COR-L47 (cell line): ENCODE data around the gene DUS1L.

Experiments
- DNase-seq: peaks from one replicate; lab custom pipeline; 2025; lab: John Stamatoyannopoulos, UW

Gene DUS1L

DNA sequence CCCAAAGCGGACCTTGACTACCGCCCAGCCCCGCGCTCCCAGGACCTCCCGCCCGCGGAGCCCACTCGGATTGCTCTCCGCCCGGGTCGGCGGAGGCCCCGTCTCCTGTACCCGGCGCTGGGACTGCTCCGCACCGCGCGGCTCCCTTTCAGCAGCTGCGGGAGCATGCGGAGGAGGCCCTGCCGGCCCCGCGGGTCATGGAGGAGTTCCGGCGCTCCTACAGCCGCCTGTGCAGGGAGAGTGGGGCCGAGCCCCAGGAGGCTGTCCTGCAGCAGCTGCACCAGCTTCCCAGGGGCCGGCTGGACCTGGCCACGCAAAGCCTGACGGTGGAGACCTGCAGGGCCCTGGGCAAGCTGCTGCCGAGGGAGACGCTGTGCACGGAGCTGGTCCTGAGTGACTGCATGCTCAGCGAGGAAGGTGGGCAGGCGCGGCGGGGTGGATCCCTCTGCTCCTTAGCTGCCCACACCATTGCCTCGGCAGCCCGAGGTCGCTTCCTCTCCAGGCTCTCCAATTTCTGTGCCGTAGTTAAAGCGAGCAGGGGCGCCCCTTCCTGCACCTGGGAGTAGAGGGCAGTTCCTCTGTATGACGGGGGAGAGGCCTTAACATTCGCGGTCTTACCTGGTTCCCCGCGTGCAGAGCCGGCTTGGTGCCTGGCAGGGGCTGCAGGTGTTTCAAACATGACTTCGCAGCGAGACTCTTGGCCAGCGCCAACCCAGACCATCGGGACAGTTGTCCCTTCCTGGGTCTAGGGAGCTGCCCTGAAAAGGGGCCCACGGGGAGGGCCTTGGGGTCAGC, 42.0 kb downstream of the DUS1L start:
- DNase-seq, result no peak

DNA sequence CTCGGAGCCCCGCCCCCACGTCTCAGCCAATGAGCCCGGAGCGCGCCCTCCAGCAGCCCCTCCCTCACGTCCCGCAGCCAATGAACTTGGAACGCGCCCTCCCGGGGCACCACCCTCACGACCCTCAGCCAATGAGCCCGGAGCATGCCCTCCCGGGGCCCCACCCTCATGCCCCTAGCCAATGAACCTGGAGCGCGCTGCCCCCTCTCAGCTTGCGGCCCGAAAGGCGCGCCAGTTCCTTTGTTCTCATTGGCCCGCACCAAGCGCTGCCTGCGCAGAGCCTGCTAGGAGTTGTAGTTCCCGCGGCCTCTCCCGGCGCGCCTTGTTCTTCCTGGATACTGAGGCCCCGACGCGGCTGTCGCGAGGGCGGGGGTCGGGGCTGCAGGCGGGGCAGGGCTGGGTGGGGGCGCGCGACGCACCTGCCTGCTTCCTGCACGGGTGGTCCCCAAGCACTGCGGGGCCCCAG, 42.6 kb downstream of the DUS1L start, which contains the start of gene LRRC45:
LRRC45 (plus strand) TSS at position 325 of the 466 bp plus-strand sequence. CDS start 339 bp downstream, outside the sequence.
- peak; percentile 100 for DNase-seq

DNA sequence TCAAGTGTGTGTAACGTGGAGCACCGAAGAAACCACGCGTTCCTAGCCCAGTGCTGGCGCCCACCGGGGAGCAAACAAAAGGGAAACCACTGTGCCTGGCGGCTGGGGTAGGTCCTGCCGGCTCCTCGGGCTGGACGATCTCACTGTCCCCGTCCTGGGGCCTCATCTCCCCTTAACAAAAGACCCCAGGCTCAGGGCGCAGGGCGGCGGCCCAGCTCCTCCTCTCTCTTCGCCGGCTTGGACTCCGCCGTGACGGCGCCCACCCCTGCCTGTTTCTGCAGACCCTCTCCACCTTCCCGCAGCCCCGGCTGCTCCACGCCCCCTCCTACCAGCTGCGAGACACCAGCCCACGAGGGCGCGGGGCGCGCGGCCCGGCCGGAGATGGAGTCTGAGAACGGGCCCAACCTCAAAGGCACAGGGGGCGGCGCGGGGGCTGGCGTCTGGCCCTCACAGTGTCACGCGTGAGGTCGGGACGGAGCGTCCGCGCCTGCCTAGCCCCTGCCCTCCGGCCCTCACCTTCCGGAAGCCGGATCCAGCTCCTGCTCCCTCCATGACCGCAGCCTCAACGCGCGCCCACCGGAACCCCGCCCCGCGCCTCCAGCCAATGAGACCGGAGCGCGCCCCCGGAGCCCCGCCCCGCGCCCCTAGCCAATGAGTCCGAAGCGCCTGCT, 43.2 kb downstream of the DUS1L start, which contains the start of gene CENPX:
CENPX (minus strand) TSS at position 569 of the 671 bp plus-strand sequence; CDS start at position 552, 17 bp downstream.
- no peak for DNase-seq

DNA sequence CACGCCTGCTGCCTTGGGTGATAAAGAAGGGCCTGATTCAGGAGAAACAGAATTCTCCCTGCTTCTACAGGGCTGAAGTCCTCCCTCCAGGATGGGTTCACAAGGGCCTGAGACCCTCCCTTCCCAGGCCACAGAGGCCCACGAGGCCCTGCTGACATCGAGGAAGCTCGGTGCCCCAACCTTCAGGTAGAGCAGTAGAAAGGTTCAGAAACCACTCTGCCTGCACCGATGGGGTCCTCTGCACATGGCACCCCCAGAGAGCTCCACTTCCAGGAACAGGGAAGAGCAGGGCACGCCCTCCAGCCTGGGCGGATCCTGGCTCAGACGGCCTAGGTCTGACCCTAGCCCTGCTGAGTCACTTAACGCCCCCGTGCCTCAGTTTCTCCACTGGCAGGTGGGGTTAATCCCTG, 43.7 kb downstream of the DUS1L start:
- no peak for DNase-seq

DNA sequence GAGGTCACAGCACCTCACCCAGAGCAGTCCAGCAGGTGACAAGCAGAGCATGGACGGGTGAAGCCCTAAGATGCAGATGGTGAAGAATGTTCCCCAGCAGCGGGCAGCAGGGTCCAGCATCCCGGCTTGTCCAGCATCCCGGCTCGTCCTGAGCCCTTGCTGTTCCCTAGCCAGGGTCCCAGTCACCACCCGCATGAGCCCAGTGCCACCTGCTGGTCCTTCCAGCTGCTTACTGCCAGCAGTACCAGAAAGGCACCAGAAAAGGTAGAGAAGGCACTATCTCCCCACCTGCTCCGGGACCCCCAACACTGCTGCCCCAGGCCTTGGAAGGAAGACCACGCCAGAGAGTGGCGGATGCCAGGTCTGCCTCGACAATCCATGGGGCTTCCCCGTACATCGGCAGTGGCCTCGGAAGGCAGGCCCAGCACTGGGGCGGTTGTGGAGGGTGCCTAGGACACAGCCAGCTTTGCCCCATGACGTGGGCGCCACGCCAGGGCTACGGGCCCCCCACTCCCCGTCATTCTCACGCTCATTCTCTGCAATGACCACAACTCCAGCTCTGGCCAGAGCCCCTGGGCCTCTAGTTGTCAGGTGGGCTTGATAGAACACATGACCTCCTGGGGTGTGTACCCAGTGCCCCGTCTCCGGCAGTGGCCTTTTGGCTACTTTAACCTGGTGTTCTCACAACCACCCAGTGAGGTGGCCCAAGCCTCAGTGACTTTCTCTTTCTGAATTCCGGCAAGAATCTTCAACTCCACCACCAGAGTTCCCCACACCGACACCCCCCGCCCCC, 44.3 kb downstream of the DUS1L start:
- peak; percentile 67 for DNase-seq

DNA sequence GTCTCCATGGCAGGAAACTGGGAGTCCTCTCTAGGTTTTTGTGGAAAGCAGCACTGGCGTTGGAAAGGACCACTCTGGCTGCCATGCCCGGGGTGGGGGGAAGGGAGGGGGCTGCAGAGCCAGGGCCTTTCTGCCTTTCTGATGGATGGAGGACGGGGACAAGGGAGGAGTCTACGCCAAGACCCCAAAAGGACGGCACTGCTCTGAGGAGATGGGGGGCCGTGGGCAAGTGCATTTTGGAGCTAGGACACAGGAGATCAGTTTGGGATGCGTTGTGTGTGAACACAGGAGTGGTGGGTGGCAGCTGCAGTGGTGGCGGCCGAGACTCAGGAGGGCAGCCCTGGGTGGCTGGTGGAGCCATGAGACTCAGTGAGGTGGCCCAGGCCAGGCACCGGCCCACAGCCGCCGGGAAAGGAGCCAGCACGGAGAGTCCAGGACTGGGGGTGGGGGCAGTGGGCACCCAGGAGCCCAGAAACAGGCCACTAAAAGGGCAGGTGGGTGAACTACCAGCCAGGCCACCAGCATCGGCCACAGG, 45.0 kb downstream of the DUS1L start:
- DNase-seq, result no peak

DNA sequence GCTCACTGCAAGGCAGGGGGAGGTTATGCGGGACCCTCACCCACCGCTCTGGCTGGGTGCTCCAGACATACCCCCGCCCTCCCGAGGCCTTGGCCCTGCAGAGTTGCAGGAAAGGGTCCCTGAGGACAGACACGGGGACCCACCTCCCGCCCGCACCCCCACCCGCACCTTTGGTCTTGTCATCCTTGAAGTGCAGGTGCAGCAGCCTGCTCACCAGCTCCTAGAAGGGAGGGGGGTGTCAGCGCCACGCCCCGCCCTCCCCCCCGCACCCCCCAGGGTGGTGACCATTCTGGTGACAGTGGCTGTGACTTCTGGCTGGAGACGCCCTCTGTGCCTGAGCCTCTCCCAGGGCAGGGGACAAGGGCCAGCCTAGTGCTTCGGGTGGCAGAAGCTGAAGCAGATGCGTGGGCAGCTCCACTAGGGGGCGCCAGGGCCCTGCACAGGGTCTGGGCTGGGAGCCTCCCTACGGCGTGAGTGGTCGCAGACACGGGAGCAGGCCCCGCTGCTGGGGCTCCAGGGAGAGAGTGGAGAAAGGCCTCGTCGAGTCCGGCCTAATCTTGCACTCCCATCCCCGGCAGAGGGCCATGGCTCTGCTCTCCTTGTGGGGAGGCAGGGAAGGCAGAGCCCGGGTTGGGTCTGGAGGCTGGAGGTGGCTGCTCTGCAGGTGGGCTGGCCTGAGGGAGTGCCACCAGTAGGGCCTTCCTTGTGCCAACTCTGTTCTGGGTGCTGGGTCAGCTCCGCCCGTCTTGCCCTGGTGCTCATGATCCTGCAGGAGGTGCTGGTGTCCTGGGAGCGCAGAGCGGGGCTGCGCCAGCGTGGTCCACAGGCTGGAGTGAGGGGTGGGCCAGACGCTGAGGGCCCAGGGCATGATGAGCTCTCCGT, 45.7 kb downstream of the DUS1L start:
- DNase-seq, result peak; percentile 34

DNA sequence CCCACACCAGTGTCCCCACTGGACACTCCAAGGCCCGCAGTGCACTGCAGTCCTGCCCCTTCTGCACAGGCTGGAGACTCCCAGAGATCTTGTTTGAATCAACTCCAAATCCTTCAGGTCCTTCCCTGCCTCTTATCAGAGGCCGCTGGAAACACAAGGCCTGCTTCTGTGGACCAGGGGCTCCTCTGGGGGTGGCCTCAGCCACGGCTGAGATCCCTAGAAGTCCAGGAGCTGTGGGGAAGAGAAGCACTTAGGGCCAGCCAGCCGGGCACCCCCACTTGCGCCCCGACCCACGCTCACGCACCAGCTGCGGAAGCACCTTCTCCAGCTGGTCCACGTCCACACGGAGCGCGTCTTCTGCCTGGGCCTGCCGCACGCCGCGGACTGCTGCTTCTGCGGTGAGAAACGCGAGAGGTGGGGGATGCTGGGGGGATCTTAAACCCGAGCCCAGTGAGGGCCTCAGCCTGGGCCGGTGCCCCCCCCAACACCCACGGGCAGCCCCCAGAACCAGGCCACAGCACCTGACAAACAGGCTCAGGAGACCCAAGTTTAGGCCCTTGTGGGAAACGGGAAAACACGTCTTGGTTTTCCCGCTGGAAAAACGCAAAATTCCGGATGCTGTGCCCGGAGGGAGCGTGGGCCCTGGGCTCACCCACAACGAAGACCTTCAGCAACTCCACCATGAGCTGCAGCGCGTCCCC, 46.5 kb downstream of the DUS1L start:
- no peak for DNase-seq

DNA sequence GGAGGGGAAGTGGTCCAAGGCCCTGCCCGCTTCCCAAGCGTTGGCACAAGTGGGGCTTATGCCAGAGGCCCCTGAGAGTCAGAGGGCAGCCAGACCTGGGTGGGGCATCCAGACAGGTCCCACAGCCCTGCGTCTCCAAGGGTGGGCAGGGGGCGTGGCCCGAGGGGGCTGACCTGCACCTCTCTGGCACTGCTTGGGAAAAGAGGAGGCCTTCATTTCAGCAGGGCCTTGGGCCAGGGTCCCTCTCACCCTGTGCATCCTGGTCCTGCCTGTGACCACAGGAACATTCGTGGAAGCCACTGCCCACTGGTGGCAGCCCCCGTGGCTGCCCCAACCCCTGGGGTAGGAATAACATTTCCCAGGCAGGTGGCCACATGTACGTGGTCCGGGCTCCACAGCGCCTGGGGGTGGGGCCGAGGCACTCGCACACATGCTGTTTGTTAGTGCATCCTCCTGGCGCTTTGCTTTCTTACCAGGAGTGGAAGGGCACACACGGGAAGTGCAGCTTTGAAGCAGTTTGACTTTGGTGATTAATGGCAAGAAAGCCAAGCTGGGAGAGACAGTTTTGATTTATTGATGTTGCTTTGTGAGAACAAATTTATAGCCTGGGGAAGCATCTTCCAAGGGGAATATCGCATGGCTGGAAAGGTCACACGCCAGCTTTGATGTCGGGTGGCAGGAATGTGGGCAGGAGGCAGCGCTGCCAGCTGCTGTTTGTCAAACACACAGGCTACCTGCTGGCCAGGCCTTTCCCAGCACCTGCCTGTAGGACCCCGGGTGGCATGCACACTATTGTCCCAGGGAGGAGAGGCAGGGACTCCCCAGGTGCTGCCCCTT, 47.2 kb downstream of the DUS1L start:
- DNase-seq, result peak; percentile 90

DNA sequence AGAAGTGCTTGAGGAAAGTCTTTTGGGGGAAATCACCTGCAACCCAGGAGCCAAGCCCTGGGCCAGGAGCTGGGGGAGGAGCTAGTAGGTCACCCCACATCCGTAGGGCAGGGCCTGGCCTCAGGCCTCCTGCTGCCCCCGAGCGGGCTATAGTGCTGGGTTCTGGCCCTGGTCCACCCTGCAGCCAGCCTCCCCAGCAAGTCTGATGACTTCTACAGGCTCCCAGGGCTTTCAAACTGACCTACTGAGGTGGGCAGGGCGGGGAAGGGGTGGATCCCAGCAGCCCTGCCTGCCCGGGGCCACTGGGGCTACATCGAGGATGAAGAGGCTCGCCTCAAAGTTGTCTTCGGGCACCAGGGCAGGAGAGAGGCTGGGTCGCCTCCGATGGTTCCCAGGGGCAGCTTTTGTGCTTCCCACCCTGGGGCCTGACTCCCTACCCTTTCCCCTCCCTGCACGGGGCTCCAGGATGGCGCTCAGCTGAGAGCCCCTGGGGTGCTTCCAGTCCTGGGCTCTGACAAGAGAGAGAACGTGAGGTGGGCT, 47.9 kb downstream of the DUS1L start:
- no peak for DNase-seq

DNA sequence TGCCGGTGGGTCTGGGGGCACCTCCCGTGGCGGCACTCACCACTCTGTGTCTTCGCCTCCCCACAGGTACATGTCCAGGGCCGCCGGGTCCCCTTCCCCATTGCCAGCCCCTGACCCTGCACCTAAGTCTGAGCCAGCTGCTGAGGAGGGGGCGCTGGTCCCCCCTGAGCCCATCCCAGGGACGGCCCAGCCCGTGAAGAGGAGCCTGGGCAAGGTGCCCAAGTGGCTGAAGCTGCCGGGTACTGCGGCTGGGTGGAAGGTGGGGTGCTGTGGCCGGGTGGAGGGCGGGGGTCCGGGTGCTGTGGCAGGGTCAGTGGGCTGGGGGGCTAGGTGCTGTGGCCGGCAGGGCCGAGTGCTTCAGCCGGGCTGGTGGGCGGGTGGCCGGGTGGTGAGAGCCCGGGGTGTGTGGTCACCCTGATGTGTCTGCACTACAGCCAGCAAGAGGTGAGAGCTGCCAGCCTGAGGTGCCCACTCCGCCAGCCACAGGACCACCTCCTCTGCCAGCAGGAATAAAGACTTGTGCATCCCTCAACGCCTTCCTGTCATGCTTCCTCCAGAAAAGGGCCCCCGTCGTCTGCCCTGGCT, 48.6 kb downstream of the DUS1L start:
- DNase-seq, result no peak

DNA sequence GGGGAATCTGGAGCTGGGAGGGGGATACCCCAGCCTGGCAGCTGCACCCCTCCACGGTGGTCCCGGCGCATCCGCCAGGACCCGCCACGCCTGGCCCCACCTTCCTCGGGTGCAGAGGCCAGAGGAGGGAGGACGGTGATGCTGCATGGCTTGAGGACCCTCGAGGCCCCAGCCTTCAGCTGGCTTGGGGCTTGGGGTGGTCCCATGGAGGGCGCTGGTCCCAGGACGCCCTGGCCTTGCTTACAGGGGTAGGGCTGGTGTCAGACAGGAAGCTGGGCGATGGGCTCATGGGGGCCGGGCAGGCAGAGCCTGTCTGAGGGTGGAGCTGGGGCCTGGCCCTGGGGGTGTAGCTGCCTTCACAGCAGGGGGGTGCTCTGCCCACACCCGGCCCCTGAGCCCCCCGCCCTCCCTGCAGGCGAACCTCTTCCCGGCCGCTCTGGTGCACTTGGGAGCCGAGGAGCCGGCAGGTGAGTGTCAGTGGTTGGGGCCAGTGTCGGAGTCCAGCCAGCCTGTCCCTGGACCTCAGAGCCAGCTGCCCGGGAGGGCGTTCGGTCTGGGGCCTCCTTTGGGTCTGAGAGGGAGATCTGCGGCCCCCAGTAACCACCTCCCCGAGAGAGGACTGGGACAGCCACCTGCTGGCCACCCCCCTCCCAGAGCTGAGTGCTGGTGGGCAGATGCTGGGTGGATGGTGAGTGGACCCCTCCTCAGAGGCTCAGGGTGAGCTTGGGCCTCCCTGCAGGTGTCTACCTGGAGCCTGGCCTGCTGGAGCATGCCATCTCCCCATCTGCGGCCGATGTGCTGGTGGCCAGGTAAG, 49.3 kb downstream of the DUS1L start:
- no peak for DNase-seq

DNA sequence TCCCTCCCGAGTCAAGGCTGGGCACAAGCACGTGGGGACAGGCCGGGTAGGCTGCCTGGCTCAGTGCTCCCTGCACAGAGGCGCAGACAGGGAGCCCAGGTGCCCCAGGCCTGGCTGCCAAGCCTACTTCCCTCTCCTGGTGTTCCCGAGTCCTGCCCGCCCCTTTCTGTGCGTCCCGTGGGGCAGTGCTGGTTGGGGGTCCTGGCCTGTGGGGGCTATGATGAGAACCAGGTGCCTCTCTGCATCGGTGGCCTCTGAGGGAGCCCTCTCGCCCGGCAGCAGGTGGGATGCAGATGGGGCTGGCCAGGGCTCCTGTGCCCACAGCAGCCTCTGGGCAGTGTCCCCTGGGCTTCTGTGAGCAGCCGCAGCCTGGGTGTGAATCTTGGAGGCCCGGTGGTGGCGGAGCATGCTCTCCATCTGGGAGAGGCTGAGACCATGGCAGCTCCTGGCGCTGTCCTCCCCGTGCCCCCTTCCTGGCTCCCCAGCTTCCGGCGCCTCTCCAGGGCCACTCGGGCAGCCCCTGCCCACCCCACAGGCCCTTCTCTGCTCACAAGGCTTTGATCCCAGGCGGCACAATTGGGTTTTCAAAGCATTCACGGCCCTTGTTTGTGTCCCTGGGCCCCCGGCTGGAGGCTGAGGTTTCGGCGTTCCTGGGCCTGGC, 50.2 kb downstream of the DUS1L start:
- no peak for DNase-seq

DNA sequence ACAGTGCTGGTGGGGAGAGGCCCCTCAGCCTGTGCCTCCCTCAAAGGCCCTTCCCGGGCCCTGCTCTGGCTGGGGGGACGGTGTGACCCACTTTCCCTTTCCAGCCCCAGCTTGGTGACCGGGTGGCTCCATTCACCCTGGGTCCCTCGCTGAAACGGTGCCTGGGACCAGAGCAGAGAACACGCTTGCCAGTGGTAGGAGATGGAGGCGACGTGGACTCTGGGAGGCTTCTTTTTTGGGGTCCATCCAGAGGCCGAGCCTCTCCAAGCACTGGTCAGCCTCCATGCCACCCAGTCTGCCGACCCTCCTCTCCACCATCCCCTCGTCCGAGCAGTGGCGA, 50.7 kb downstream of the DUS1L start:
- no peak for DNase-seq

DNA sequence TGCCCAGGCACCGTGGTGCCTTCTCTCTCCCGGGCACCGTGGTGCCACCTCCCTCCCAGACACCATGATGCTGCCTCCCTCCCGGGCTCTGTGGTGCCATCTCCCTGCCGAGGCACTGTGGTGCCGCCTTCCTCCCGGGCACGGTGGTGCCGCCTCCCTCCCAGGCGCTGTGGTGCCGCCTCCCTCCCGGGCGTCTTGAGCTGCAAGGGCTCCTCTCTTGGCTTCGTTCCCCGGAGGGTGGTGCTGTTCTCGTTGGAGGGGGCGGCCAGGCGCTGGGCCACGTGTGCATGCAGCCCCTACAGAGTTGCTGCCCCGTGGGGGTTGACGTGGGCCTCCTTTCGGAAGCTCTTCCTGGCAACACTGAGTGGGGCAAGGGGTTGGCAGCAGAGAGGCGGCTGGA, 51.2 kb downstream of the DUS1L start:
- peak; percentile 43 for DNase-seq

DNA sequence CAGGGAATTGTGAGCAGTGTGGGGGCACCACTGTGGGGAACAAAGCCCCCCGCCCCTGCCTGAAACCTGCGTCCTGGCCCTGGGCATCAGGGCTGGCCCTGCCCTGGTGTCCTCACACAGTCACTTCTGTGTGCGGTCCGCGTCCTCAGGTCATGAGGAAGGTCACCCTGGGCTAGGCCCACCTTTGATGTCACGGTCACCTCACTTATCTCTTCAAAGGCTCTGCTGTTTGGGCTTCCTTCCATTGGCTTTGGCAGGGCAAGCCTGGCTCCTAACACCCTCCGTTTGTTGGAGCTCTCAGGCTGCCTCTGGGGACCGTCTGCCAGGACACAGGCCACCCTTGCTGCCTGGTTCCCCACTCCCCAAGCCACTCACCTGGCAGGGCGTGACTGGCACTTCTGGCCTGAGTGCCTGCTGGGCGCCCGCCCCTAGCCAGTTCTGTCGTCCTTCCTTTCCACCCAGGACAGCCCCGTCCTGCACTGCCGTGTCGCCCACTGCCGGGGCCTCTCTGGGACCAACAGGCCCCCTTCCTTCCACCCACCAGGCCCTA, 51.8 kb downstream of the DUS1L start:
- DNase-seq, result no peak

DNA sequence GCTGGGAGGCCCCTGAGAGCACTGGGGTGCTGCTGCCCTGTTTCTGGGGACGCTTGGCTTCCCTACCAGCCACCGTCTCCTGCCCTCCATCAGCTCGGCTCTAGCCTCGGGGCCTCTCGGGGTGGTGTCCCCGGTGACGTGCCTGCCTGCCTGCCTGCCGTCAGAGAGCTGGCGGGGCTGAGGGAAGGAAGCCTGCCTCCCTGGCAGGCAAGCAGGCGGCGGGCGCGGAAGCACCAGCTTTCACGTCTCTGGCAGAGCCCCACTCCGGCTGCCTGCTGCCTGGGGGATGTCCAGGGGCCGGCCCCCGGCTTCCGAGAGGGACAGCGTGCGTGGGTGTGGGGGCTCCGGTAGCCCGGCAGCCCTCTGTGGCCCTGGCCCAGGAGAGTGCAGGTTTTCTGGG, 52.3 kb downstream of the DUS1L start:
- DNase-seq, result no peak
